Brain pericyte (primary cell): ENCODE results near the gene AQP11.

ENCODE experiments used
- DNase-seq: peaks from one replicate; pipeline ENCODE4 v3.0.0-alpha.2; 2012; ENCODE audit warnings: low read depth, low spot score

The AQP11 gene

GRCh38 chr11:77658213-77659013 is 68.7 kb downstream of the AQP11 start:
- no peak for DNase-seq
